Testis (tissue), 5 donors: ENCODE measurements around the gene EDN2. TPM values are rescaled to one million over a fixed set of nuclear protein-coding genes. Genes with fewer than 3 reads are reported as not detected.

Experiments used
- DNase-seq: peaks from one replicate; pipeline ENCODE4 v3.0.0-alpha.2; 2019
- H3K27ac ChIP-seq, 2 donors: fragments of 200-600 bp; sonication (generic); one replicate each; pipeline ENCODE4 v1.5.1; 2019
- H3K27me3 ChIP-seq: fragments of 200-600 bp; sonication (generic); one replicate; pipeline ENCODE4 v1.5.1; 2019
- H3K36me3 ChIP-seq: fragments of 200-600 bp; sonication (generic); one replicate; pipeline ENCODE4 v1.5.1; 2017; ENCODE audit warnings: low read depth; ENCODE audit errors: missing control alignments
- H3K4me1 ChIP-seq: fragments of 200-600 bp; sonication (generic); one replicate; pipeline ENCODE4 v1.5.1; 2019
- H3K4me3 ChIP-seq, 2 donors: fragments of 200-600 bp; sonication (generic); one replicate each; pipeline ENCODE4 v1.5.1; 2017 to 2019
- H3K9me3 ChIP-seq: fragments of 200-600 bp; sonication (generic); one replicate; pipeline ENCODE4 v1.5.1; 2017
- POLR2A ChIP-seq: fragments of 450-650 bp; IDR thresholded peaks from one replicate; pipeline ENCODE4 v1.6.1; 2017; ENCODE audit warnings: antibody characterized with exemption, mild to moderate bottlenecking, moderate library complexity
- WGBS, 2 donors: methylation state at CpG; one replicate each; pipeline ENCODE4 v1.1.5; 2018; 5-methylcytosine and 5-hydroxymethylcytosine counted together
- intact Hi-C: fragments of 100-400 bp; cut with DNase I; formaldehyde crosslinking; loops from one replicate; pipeline ENCODE4 v1.15.1; 2023; ENCODE audit warnings: low total_unique reads
- long read RNA-seq, 2 donors: transcript quantifications; one replicate each; lab custom pipeline, GENCODE V29; 2026
- polyA plus RNA-seq: library from polyadenylated mRNA; stranded (reverse); fragments of 350-450 nt; fragmentation: Illumina TruSeq; extraction: RNeasy Lipid Tissue Mini Kit (QIAGEN cat#74804); gene quantifications from one replicate; pipeline ENCODE4 v1.2.3, GENCODE V29; 2014; ENCODE audit warnings: low read depth, low replicate concordance; ENCODE audit not compliant: insufficient read depth
- total RNA-seq, 2 donors: library from RNA; depleted of rRNA; stranded (reverse); fragments of >200 nt; gene quantifications; one replicate each; pipeline ENCODE4 v1.2.3, GENCODE V29; 2016
- TF ChIP-seq, protein P1 (sequence below), 3 experiments: fragments of 450-650 bp in 2 of 3; fragments of 200-600 bp in 1 of 3; sonication (generic) in 1 of 3; IDR thresholded peaks; one replicate each; pipeline ENCODE4 v1.5.1; 2016 to 2019; ENCODE audit warnings: antibody characterized with exemption in 3 of 3, mild to moderate bottlenecking in 2 of 3, moderate library complexity in 1 of 3

EDN2 gene
- total RNA-seq (not detected), polyA plus RNA-seq (not detected)
- long read RNA-seq, donor 1, partial matches to known transcripts: 0 of 2 reads
- long read RNA-seq, donor 1, other reads (novel, unspliced or antisense): 0 of 2 reads
- long read RNA-seq, donor 2: 0 reads

- WGBS, 2 donors: 60 to 80% methylated on average over 5 to 27 of the region's 27 CpGs
- H3K27ac ChIP-seq: no peak within 1 kb of the TSS
- H3K4me1 ChIP-seq: peaks cover 23% of the 10 kb centered on the region
- DNase-seq: peak; percentile 29
- TF ChIP-seq POLR2A: no peak
- TF ChIP-seq, protein P1, sequence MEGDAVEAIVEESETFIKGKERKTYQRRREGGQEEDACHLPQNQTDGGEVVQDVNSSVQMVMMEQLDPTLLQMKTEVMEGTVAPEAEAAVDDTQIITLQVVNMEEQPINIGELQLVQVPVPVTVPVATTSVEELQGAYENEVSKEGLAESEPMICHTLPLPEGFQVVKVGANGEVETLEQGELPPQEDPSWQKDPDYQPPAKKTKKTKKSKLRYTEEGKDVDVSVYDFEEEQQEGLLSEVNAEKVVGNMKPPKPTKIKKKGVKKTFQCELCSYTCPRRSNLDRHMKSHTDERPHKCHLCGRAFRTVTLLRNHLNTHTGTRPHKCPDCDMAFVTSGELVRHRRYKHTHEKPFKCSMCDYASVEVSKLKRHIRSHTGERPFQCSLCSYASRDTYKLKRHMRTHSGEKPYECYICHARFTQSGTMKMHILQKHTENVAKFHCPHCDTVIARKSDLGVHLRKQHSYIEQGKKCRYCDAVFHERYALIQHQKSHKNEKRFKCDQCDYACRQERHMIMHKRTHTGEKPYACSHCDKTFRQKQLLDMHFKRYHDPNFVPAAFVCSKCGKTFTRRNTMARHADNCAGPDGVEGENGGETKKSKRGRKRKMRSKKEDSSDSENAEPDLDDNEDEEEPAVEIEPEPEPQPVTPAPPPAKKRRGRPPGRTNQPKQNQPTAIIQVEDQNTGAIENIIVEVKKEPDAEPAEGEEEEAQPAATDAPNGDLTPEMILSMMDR (IDR thresholded peaks at IDR 0.05): peak in 1 of 3 experiments; percentile 16
- H3K9me3 ChIP-seq: no peaks in the 10 kb centered on the region
- H3K36me3 ChIP-seq: no peaks in the 10 kb centered on the region
- no peak within 1 kb of the TSS for H3K4me3 ChIP-seq
- intact Hi-C loops: no loop called here
- no peaks in the 10 kb centered on the region for H3K27me3 ChIP-seq
Measured at GRCh38 chr1:41484402-41485241, at the start of gene EDN2. Gene EDN2 (minus strand): TSS chr1:41484683. CDS start chr1:41484601, 82 bp downstream.

DNA sequence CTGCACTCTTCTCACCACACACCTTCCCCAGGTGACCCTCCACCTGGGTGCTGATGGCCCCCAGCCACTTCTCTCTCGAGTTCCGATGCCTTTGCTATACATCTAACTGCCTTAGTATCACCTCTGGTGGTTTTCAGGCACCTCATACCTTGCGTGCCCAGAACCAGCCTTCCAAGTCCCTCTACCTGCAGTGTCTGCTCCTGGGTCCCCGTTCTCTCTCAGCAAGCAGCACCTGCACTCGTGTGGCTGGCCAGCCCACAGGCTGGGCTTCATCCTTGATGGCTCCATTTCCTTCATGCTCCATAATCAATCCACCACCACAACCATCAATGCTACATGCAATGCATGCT is 49.2 kb upstream of the EDN2 start:
- H3K9me3 ChIP-seq: no peaks in the 10 kb centered on the region
- 94 to 98% methylated on average over 5 of the region's 5 CpGs for WGBS, 2 donors
- peaks cover 14% of the 10 kb centered on the region for H3K4me1 ChIP-seq
- no peak overlapping the region for H3K4me3 ChIP-seq
- no peaks in the 10 kb centered on the region for H3K36me3 ChIP-seq
- intact Hi-C loops: no loop called here
- no peak for DNase-seq
- TF ChIP-seq, protein P1 (IDR thresholded peaks at IDR 0.05): no peak
- no peak for TF ChIP-seq POLR2A
- no peaks in the 10 kb centered on the region for H3K27me3 ChIP-seq
- no peak overlapping the region for H3K27ac ChIP-seq

GRCh38 chr1:41533016-41533730 is 48.7 kb upstream of the EDN2 start:
- intact Hi-C loops: no loop called here
- Histone ChIP-seq H3K27ac (no peak overlapping the region), H3K27me3 (no peaks in the 10 kb centered on the region)

GRCh38 chr1:41532206-41532975 is 47.9 kb upstream of the EDN2 start:
- intact Hi-C loops: no loop called here
- Histone ChIP-seq H3K4me3 (no peak overlapping the region), H3K4me1 (peaks cover 4% of the 10 kb centered on the region), H3K27ac (no peak overlapping the region), H3K27me3 (no peaks in the 10 kb centered on the region), H3K36me3 (no peaks in the 10 kb centered on the region), H3K9me3 (no peaks in the 10 kb centered on the region)
- no peak for DNase-seq
- 88 to 90% methylated on average over 8 of the region's 8 CpGs for WGBS, 2 donors
- TF ChIP-seq POLR2A: no peak
- TF ChIP-seq, protein P1 (IDR thresholded peaks at IDR 0.05): no peak

More at GRCh38 chr1:41533016-41533730, 48.7 kb upstream of the EDN2 start:
- DNase-seq: no peak
- H3K4me1 ChIP-seq: peaks cover 12% of the 10 kb centered on the region
- H3K9me3 ChIP-seq: no peaks in the 10 kb centered on the region
- H3K36me3 ChIP-seq: no peaks in the 10 kb centered on the region
- WGBS, 2 donors: 77 to 89% methylated on average over 12 of the region's 12 CpGs
- no peak overlapping the region for H3K4me3 ChIP-seq
- TF ChIP-seq, protein P1 (IDR thresholded peaks at IDR 0.05): no peak
- TF ChIP-seq POLR2A: no peak
